Parathyroid adenoma (tissue), 2 donors: Measurements from ENCODE around the gene N4BP2.

Source experiments
- H2AFZ ChIP-seq: fragments of 300-600 bp; sonication (generic); one replicate; pipeline ENCODE4 v1.7.0; 2017; ENCODE audit warnings: antibody characterized with exemption, mild to moderate bottlenecking
- H3K27ac ChIP-seq: fragments of 300-600 bp; sonication (generic); one replicate; pipeline ENCODE4 v1.7.0; 2017
- H3K27me3 ChIP-seq: fragments of 300-600 bp; sonication (generic); one replicate; pipeline ENCODE4 v1.7.0; 2017; ENCODE audit warnings: low read length; ENCODE audit not compliant: control insufficient read depth, insufficient read depth
- H3K36me3 ChIP-seq: fragments of 300-600 bp; sonication (generic); one replicate; pipeline ENCODE4 v1.7.0; 2017; ENCODE audit warnings: low read length; ENCODE audit not compliant: control insufficient read depth, insufficient read depth
- H3K4me1 ChIP-seq: fragments of 300-600 bp; sonication (generic); one replicate; pipeline ENCODE4 v1.7.0; 2017; ENCODE audit warnings: control low read depth
- H3K4me2 ChIP-seq: fragments of 300-600 bp; sonication (generic); one replicate; pipeline ENCODE4 v1.7.0; 2017; ENCODE audit warnings: low read length
- H3K4me3 ChIP-seq: fragments of 300-600 bp; sonication (generic); one replicate; pipeline ENCODE4 v1.7.0; 2017; ENCODE audit warnings: low read depth, low read length
- H3K79me2 ChIP-seq: fragments of 300-600 bp; sonication (generic); one replicate; pipeline ENCODE4 v1.7.0; 2017; ENCODE audit warnings: control low read depth
- H3K9ac ChIP-seq: fragments of 300-600 bp; sonication (generic); one replicate; pipeline ENCODE4 v1.7.0; 2017; ENCODE audit warnings: mild to moderate bottlenecking
- H3K9me3 ChIP-seq: fragments of 300-600 bp; sonication (generic); one replicate; pipeline ENCODE4 v1.7.0; 2017; ENCODE audit warnings: low read length; ENCODE audit not compliant: control insufficient read depth
- TF ChIP-seq, protein P1 (sequence below): fragments of 300-600 bp; sonication (generic); IDR thresholded peaks from one replicate; pipeline ENCODE4 v1.7.0; 2017; ENCODE audit warnings: antibody characterized with exemption, mild to moderate bottlenecking
- donor health status: primary hyperparathyroidism.

The N4BP2 gene

DNA sequence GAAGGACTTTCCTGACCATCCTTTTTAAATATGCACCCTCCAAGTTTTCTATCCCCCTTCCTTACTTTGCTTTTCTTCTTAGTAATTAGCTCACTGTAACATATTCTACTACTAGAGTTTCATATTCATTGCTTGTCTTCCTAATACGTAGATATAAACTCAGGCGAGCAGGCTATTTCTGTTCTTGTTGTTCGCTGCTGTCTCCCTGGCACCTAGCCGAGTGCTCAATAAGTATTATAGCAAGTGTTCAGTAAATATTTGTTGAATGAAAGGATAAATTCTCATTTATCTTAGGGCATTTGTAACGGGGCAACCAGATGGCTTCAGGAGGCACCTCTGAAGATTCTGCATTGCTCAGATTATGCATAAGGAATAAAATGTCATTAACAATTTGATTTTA lies 133.4 kb downstream of the N4BP2 start:
- Histone ChIP-seq H3K4me1 (no peaks in the 10 kb centered on the region), H3K9me3 (no peaks in the 10 kb centered on the region), H3K9ac (no peak overlapping the region), H3K27me3 (no peaks in the 10 kb centered on the region), H2AFZ (no peak overlapping the region), H3K4me2 (no peak overlapping the region), H3K79me2 (no peaks in the 10 kb centered on the region), H3K4me3 (no peak overlapping the region), H3K36me3 (no peaks in the 10 kb centered on the region), H3K27ac (no peak overlapping the region)
- TF ChIP-seq, protein P1, sequence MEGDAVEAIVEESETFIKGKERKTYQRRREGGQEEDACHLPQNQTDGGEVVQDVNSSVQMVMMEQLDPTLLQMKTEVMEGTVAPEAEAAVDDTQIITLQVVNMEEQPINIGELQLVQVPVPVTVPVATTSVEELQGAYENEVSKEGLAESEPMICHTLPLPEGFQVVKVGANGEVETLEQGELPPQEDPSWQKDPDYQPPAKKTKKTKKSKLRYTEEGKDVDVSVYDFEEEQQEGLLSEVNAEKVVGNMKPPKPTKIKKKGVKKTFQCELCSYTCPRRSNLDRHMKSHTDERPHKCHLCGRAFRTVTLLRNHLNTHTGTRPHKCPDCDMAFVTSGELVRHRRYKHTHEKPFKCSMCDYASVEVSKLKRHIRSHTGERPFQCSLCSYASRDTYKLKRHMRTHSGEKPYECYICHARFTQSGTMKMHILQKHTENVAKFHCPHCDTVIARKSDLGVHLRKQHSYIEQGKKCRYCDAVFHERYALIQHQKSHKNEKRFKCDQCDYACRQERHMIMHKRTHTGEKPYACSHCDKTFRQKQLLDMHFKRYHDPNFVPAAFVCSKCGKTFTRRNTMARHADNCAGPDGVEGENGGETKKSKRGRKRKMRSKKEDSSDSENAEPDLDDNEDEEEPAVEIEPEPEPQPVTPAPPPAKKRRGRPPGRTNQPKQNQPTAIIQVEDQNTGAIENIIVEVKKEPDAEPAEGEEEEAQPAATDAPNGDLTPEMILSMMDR = no peak

DNA sequence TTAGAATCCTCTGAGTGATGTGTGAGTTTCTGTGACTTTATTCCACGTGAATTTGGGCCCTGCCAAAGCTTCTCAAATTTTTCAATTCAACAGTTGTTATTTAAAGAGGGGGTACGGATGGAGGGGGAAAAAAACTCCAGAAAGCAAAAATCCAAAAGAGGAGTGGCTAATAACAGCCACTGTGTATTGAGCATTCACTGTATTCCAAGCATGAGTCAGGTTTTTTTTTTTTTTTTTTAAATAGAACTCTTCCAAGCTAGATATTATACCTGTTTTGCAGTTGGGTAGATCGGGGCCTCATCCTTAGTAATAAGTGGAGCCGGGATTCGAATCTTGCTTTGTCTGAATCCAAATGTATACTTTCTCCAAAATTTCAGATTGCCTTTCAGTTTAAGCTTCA lies 133.8 kb downstream of the N4BP2 start:
- no peaks in the 10 kb centered on the region for H3K79me2 ChIP-seq
- H3K27ac ChIP-seq = no peak overlapping the region
- no peak overlapping the region for H3K4me2 ChIP-seq
- no peaks in the 10 kb centered on the region for H3K9me3 ChIP-seq
- H3K4me3 ChIP-seq = no peak overlapping the region
- TF ChIP-seq, protein P1 = no peak
- no peaks in the 10 kb centered on the region for H3K36me3 ChIP-seq
- H3K27me3 ChIP-seq = no peaks in the 10 kb centered on the region
- H3K4me1 ChIP-seq = no peaks in the 10 kb centered on the region
- no peak overlapping the region for H3K9ac ChIP-seq
- no peak overlapping the region for H2AFZ ChIP-seq

DNA sequence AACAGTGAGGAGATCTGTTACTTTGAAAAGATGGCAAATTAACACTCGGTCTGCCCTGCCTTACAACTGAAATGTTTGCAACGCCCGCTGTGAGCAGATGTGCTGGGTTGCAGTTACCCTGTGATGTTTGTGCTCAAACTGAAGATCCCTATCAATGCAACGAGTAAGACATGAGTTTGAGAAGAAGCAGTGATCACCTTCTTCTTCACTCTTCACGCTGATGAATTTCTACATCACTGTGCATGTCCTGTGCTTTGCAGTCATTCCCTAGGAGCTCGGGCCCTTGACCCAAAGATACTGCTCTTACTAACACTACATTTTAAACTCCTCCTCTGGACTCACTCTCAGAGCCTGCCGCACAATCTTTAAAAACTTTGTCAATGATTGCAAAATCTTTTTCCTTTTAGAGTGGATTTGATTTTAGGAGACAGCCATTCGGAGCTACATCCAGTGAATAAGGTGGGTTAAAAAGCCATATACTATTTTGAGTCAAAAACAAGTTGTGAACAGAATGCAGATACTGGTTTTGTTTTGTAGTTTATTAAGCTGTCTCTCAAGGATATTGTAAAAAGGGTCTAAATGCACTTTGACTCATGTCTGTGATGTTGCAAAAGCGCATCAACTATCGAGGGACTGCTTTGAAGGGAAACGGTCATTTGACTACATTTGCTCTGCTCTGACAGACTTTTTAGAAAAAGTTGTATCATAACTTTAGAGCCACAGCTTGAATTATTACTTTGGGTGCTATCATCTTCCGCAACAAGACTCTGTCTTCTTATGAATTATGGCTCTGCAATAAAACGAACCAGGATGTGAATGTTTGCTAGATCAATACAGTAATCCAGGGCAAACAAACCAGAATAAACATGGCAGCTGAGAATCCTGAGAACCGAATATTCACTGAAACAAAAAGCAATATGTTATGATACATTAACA lies 134.5 kb downstream of the N4BP2 start:
- Histone ChIP-seq H3K9ac (no peak overlapping the region), H3K4me1 (no peaks in the 10 kb centered on the region), H3K4me3 (no peak overlapping the region), H3K27me3 (no peaks in the 10 kb centered on the region), H2AFZ (no peak overlapping the region), H3K27ac (no peak overlapping the region), H3K36me3 (no peaks in the 10 kb centered on the region), H3K4me2 (no peak overlapping the region), H3K79me2 (no peaks in the 10 kb centered on the region), H3K9me3 (no peaks in the 10 kb centered on the region)
- TF ChIP-seq, protein P1 = no peak

DNA sequence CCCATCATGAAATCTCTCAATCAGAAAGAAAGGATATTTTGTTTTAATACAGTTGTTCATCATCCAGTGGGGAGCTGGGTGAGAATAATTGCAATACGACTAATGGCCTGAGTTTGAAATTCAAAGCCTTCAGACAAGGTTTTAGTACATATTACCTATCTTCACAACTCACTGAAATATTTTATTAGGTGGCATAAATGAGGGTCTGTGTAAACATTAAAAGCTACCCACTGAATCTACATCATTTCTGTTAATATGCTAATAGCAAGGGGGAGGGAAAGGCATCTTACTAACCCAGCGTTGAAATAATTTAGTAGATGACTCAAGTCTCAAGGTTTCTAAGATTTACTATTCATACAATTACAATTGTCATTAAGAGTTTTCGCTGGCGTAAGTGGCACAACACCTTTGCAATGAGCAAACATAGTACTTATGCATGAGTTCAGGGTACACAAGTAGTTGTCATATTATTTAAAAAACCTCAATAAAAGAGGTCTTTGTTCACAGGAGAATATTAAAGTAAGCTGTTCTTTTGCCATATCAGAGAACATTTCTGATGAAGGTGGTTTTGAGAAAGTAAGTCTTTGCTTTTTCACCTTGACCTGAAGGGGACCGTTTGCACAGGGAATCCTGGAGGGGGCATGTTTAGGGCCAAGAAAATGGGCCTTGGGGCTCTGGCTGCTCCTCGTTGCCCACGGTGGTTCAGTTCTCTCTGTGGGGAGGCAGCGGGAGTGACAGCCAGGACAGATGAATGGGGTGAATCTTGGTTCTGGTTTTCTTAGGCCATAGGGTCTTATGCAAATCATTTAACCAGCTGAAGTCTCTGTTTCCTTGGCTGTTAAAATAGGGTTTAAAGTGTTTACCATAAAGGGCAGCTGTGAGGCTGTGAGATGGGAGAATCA lies 135.7 kb downstream of the N4BP2 start:
- H3K79me2 ChIP-seq = no peaks in the 10 kb centered on the region
- TF ChIP-seq, protein P1 = no peak
- H3K36me3 ChIP-seq = no peaks in the 10 kb centered on the region
- H3K27ac ChIP-seq = no peak overlapping the region
- H3K4me2 ChIP-seq = no peak overlapping the region
- no peaks in the 10 kb centered on the region for H3K4me1 ChIP-seq
- H3K9me3 ChIP-seq = no peaks in the 10 kb centered on the region
- no peak overlapping the region for H3K9ac ChIP-seq
- no peak overlapping the region for H2AFZ ChIP-seq
- H3K4me3 ChIP-seq = no peak overlapping the region
- no peaks in the 10 kb centered on the region for H3K27me3 ChIP-seq
